ENCODE data around the gene JAG2.

GRCh38 chr14:105095236-105095805, 73.3 kb downstream of the JAG2 start:
- TF ChIP-seq POLR2A (IDR thresholded peaks at IDR 0.05) = no peak
- TF ChIP-seq, protein P1, sequence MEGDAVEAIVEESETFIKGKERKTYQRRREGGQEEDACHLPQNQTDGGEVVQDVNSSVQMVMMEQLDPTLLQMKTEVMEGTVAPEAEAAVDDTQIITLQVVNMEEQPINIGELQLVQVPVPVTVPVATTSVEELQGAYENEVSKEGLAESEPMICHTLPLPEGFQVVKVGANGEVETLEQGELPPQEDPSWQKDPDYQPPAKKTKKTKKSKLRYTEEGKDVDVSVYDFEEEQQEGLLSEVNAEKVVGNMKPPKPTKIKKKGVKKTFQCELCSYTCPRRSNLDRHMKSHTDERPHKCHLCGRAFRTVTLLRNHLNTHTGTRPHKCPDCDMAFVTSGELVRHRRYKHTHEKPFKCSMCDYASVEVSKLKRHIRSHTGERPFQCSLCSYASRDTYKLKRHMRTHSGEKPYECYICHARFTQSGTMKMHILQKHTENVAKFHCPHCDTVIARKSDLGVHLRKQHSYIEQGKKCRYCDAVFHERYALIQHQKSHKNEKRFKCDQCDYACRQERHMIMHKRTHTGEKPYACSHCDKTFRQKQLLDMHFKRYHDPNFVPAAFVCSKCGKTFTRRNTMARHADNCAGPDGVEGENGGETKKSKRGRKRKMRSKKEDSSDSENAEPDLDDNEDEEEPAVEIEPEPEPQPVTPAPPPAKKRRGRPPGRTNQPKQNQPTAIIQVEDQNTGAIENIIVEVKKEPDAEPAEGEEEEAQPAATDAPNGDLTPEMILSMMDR (IDR thresholded peaks at IDR 0.05) = no peak
